ENCODE measurements around the gene ISG20. TPM values are rescaled to one million over a fixed set of nuclear protein-coding genes. Genes with fewer than 3 reads are reported as not detected.

Gene ISG20
- total RNA-seq, 6 experiments from 2014 or later = 6.3 to 19.4 (median 11.9) TPM

- intact Hi-C loops (cut with DNase I) = loop anchor here (10.0 kb wide), 2 partner anchors 123 to 143 kb away; no protein-coding TSS in a partner anchor
- H3K27me3 ChIP-seq = no peaks in the 10 kb centered on the region
- H3K4me3 ChIP-seq = no peak overlapping the region
- H3K27ac ChIP-seq = no peak overlapping the region
- TF ChIP-seq CTCF (IDR thresholded peaks at IDR 0.05) (no peak), POLR2A (IDR thresholded peaks at IDR 0.05) (no peak)
- DNase-seq (no peak), ATAC-seq (no peak)
- H3K4me1 ChIP-seq = peaks cover 0 to 31% (median 12%) of the 10 kb centered on the region in 4 donors
- WGBS (ENCODE audit: insufficient coverage, low coverage, low lambda C conversion rate, missing lambda C conversion rate) = 79% methylated on average over 1 of the region's 1 CpG
- H3K9me3 ChIP-seq = no peaks in the 10 kb centered on the region
- no peaks in the 10 kb centered on the region for H3K36me3 ChIP-seq
Observed at GRCh38 chr15:88617790-88618189, 21.0 kb upstream of the ISG20 start.

GRCh38 chr15:88618686-88619085 is 20.1 kb upstream of the ISG20 start:
- H3K4me1 ChIP-seq = peaks cover 0 to 34% (median 12%) of the 10 kb centered on the region in 4 donors
- no peaks in the 10 kb centered on the region for H3K9me3 ChIP-seq
- no peak for ATAC-seq
- no peaks in the 10 kb centered on the region for H3K36me3 ChIP-seq
- no peak overlapping the region for H3K4me3 ChIP-seq
- no peak overlapping the region for H3K27ac ChIP-seq
- intact Hi-C loops (cut with DNase I) = loop anchor here (10.0 kb wide), 2 partner anchors 124 to 144 kb away; no protein-coding TSS in a partner anchor
- H3K27me3 ChIP-seq = no peaks in the 10 kb centered on the region
- no peak for DNase-seq
- TF ChIP-seq POLR2A (IDR thresholded peaks at IDR 0.05) = no peak
- no peak for TF ChIP-seq CTCF (IDR thresholded peaks at IDR 0.05)

- ATAC-seq (no peak), DNase-seq (no peak)
- H3K4me1 ChIP-seq = peaks cover 0 to 39% (median 13%) of the 10 kb centered on the region in 4 donors
- H3K36me3 ChIP-seq = no peaks in the 10 kb centered on the region
- no peaks in the 10 kb centered on the region for H3K27me3 ChIP-seq
- WGBS (ENCODE audit: insufficient coverage, low coverage, low lambda C conversion rate, missing lambda C conversion rate) = 76% methylated on average over 2 of the region's 2 CpGs
- H3K9me3 ChIP-seq = no peaks in the 10 kb centered on the region
- intact Hi-C loops (cut with DNase I) = loop anchor here (10.0 kb wide), 2 partner anchors 125 to 145 kb away; no protein-coding TSS in a partner anchor
- H3K27ac ChIP-seq = no peak overlapping the region
- TF ChIP-seq CTCF (IDR thresholded peaks at IDR 0.05) (no peak), POLR2A (IDR thresholded peaks at IDR 0.05) (no peak)
- H3K4me3 ChIP-seq = no peak overlapping the region
Observed at GRCh38 chr15:88619796-88620195, 19.0 kb upstream of the ISG20 start.

- Histone ChIP-seq H3K36me3 (peaks cover 0 to under 1% (median 0%) of the 10 kb centered on the region in 4 donors), H3K27me3 (no peaks in the 10 kb centered on the region), H3K4me3 (peak within 1 kb of the TSS; percentile 73 to 96 (median 93)), H3K27ac (peak within 1 kb of the TSS; percentile 69 to 81 (median 81)), H3K4me1 (peaks cover 0 to 33% (median 5%) of the 10 kb centered on the region in 4 donors), H3K9me3 (no peaks in the 10 kb centered on the region)
- ATAC-seq = peak; percentile 94 to 99 (median 98)
- intact Hi-C loops (cut with DNase I) = no loop called here
- DNase-seq = peak; percentile 97 to 98 (median 97)
- TF ChIP-seq POLR2A (IDR thresholded peaks at IDR 0.05) = peak; percentile 80
- TF ChIP-seq CTCF (IDR thresholded peaks at IDR 0.05) = peak in 3 of 4 donors; percentile 9 to 44 (median 23)
- 0% methylated on average over 12 of the region's 71 CpGs for WGBS (ENCODE audit: insufficient coverage, low coverage, low lambda C conversion rate, missing lambda C conversion rate)
Observed at GRCh38 chr15:88620995-88621772, 17.6 kb upstream of the ISG20 start, which contains the start of gene AEN. Gene AEN, plus strand, starts transcription at chr15:88621340. Its CDS starts 4,870 bp downstream, at chr15:88626210.

All from right lobe of liver (tissue), 6 donors.